Inflammatory macrophage treated with lipopolysaccharide for 1 hour (primary cell): ENCODE measurements around the gene ART3.
A peak's percentile ranks its signal among the peaks of the same experiment; 100 is the strongest.

ENCODE experiments used
- DNase-seq, 2 donors: peaks; one replicate each; pipeline ENCODE4 v3.0.0-alpha.2; 2020 to 2022

The ART3 gene

GRCh38 chr4:76072760-76073159, 1.7 kb upstream of the ART3 start:
- no peak for DNase-seq

GRCh38 chr4:76074993-76075600, 588 bp downstream of the ART3 start:
- DNase-seq: no peak

- DNase-seq: no peak
Observed at GRCh38 chr4:76078033-76078613, 3.6 kb downstream of the ART3 start.

- no peak for DNase-seq
Observed at GRCh38 chr4:76083386-76083988, 9.0 kb downstream of the ART3 start.

- DNase-seq: no peak
Observed at GRCh38 chr4:76084542-76084941, 10.0 kb downstream of the ART3 start.

- peak; percentile 40 to 49 for DNase-seq
Observed at GRCh38 chr4:76087007-76087769, 12.7 kb downstream of the ART3 start.

GRCh38 chr4:76088719-76089118, 14.2 kb downstream of the ART3 start:
- DNase-seq: no peak

- peak; percentile 93 to 100 for DNase-seq
Observed at GRCh38 chr4:76090241-76090691, 15.8 kb downstream of the ART3 start.

GRCh38 chr4:76091052-76091451, 16.5 kb downstream of the ART3 start:
- no peak for DNase-seq

GRCh38 chr4:76095568-76095967, 21.1 kb downstream of the ART3 start:
- no peak for DNase-seq

- no peak for DNase-seq
Observed at GRCh38 chr4:76096076-76096475, 21.6 kb downstream of the ART3 start.

- DNase-seq: no peak
Observed at GRCh38 chr4:76105652-76106051, 31.1 kb downstream of the ART3 start.

- DNase-seq: no peak
Observed at GRCh38 chr4:76106442-76106841, 31.9 kb downstream of the ART3 start.

GRCh38 chr4:76108467-76109181, 34.1 kb downstream of the ART3 start:
- peak; percentile 23 to 29 for DNase-seq

GRCh38 chr4:76116821-76117220, 42.3 kb downstream of the ART3 start:
- DNase-seq: no peak

- no peak for DNase-seq
Observed at GRCh38 chr4:76117536-76117935, 43.0 kb downstream of the ART3 start.

- DNase-seq: no peak
Observed at GRCh38 chr4:76120199-76120598, 45.7 kb downstream of the ART3 start.

- no peak for DNase-seq
Observed at GRCh38 chr4:76125816-76126215, 51.3 kb downstream of the ART3 start.

GRCh38 chr4:76127754-76128153, 53.2 kb downstream of the ART3 start:
- no peak for DNase-seq

- DNase-seq: no peak
Observed at GRCh38 chr4:76141241-76141640, 66.7 kb downstream of the ART3 start.

- DNase-seq: no peak
Observed at GRCh38 chr4:76144546-76144945, 70.0 kb downstream of the ART3 start.

- DNase-seq: peak; percentile 49 to 64
Observed at GRCh38 chr4:76147454-76148141, 73.1 kb downstream of the ART3 start.
